22Rv1 (cell line): ENCODE measurements around the gene HTR7.

Experiments
- ZFX ChIP-seq: fragments of 450-650 bp; IDR thresholded peaks from 2 replicates; pipeline ENCODE4 v1.6.1; 2017; ENCODE audit warnings: antibody characterized with exemption, borderline replicate concordance
- TF ChIP-seq, protein P1 (sequence below): fragments of 450-650 bp; IDR thresholded peaks from 2 replicates; pipeline ENCODE4 v1.5.1; 2017; ENCODE audit warnings: mild to moderate bottlenecking

DNA sequence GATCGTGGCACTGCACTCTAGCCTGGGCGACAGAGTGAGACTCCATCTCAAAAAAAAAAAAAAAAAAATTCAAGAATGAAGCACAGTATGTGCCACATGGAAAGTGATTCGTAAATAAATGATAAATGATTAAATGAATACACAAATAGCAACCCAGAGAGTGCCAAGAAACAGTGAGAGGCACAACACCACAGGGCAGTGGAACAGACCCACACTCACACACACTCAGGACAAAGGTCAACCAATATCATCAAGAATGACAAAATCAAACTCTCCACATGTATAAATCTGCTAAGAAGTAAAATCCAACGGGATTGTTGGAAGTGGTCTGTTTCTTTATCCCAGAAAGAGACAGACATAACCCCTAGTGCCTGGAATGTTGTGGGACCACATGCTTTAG is 77.4 kb downstream of the HTR7 start:
- TF ChIP-seq, protein P1, sequence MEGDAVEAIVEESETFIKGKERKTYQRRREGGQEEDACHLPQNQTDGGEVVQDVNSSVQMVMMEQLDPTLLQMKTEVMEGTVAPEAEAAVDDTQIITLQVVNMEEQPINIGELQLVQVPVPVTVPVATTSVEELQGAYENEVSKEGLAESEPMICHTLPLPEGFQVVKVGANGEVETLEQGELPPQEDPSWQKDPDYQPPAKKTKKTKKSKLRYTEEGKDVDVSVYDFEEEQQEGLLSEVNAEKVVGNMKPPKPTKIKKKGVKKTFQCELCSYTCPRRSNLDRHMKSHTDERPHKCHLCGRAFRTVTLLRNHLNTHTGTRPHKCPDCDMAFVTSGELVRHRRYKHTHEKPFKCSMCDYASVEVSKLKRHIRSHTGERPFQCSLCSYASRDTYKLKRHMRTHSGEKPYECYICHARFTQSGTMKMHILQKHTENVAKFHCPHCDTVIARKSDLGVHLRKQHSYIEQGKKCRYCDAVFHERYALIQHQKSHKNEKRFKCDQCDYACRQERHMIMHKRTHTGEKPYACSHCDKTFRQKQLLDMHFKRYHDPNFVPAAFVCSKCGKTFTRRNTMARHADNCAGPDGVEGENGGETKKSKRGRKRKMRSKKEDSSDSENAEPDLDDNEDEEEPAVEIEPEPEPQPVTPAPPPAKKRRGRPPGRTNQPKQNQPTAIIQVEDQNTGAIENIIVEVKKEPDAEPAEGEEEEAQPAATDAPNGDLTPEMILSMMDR = no peak
- no peak for TF ChIP-seq ZFX
